Keratinocyte (primary cell): Measurements from ENCODE around the gene RAB11FIP4.

ENCODE experiments used
- EZH2 ChIP-seq: IDR thresholded peaks from one replicate; pipeline ENCODE4 v1.6.1; 2012; ENCODE audit warnings: inconsistent platforms, mild to moderate bottlenecking, low read length, moderate library complexity
- TF ChIP-seq, protein P1 (sequence below), 3 experiments: IDR thresholded peaks in 1 of 3; conservative IDR thresholded peaks in 1 of 3; optimal IDR thresholded peaks in 1 of 3; 2 replicates in 2 of 3; 3 replicates in 1 of 3; pipeline versions ENCODE3 to v1.5.1; 2011; ENCODE audit warnings: low read length in 3 of 3, mild to moderate bottlenecking in 3 of 3, moderate library complexity in 2 of 3, control low read depth in 1 of 3, inconsistent platforms in 1 of 3; ENCODE audit not compliant: insufficient read depth in 2 of 3; ENCODE audit errors: extremely low read depth in 1 of 3

DNA sequence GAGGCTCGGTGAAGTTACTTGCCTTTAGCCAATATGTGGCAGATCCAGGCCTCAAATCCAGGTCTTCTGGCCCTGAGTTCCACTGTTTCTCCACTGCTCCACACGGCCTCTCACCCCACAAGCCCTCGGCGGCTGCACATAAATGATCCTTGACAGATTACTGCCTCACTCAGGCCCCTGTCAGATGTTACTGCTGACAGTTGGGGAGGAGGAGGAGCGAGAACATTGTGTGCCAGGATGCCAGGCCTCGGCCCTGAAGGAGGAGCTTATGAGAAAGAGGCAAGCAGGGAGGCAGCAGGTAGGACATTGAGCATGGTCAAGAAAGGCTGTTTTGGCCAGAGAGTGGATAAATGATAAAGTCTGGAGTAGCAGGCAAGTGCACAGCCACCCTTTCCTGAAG is 88.6 kb downstream of the RAB11FIP4 start:
- TF ChIP-seq, protein P1, sequence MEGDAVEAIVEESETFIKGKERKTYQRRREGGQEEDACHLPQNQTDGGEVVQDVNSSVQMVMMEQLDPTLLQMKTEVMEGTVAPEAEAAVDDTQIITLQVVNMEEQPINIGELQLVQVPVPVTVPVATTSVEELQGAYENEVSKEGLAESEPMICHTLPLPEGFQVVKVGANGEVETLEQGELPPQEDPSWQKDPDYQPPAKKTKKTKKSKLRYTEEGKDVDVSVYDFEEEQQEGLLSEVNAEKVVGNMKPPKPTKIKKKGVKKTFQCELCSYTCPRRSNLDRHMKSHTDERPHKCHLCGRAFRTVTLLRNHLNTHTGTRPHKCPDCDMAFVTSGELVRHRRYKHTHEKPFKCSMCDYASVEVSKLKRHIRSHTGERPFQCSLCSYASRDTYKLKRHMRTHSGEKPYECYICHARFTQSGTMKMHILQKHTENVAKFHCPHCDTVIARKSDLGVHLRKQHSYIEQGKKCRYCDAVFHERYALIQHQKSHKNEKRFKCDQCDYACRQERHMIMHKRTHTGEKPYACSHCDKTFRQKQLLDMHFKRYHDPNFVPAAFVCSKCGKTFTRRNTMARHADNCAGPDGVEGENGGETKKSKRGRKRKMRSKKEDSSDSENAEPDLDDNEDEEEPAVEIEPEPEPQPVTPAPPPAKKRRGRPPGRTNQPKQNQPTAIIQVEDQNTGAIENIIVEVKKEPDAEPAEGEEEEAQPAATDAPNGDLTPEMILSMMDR (optimal IDR thresholded peaks at IDR 0.05 in 1 of 3, IDR thresholded peaks at IDR 0.05 in 1 of 3, conservative IDR thresholded peaks at IDR 0.05 in 1 of 3; ENCODE audit: extremely low read depth in 1 of 3, insufficient read depth in 2 of 3, low read length in 3 of 3): no peak
- TF ChIP-seq EZH2: no peak
